A673 (cell line): ENCODE results near the gene TMEM91. TPM values are rescaled to one million over a fixed set of nuclear protein-coding genes. Genes with fewer than 3 reads are reported as not detected.

Experiments
- BruUV-seq: library from RNA; stranded (reverse); fragments of 400-500 nt; replicated peaks from 2 replicates; lab custom pipeline; 2021; lab: Mats Ljungman, UMichigan
- CTCF ChIA-PET: fragments of 300-600 bp; sonication (Branson Sonifier 250); formaldehyde crosslinking; loops from one replicate; lab custom pipeline; 2022; ENCODE audit warnings: antibody characterized with exemption; lab: Charles Lee
- POLR2A ChIA-PET: fragments of 300-600 bp; sonication (Branson Sonifier 250); formaldehyde crosslinking; loops from one replicate; lab custom pipeline; 2022; ENCODE audit warnings: antibody characterized with exemption; ENCODE audit not compliant: low non-redundant PET; lab: Charles Lee
- DNase-seq: peaks from one replicate; pipeline ENCODE4 v3.0.0-alpha.2; 2015; ENCODE audit warnings: low spot score
- H3K27ac ChIP-seq: fragments of 200-600 bp; sonication (generic); 2 replicates; pipeline ENCODE4 v1.5.1; 2016; ENCODE audit warnings: mixed run types, low read depth, mild to moderate bottlenecking, mixed read lengths, antibody characterized with exemption, low read length; ENCODE audit not compliant: poor library complexity, severe bottlenecking
- H3K27me3 ChIP-seq: fragments of 200-600 bp; sonication (generic); replicated peaks from 2 replicates; pipeline ENCODE4 v1.6.1; 2017; ENCODE audit warnings: mixed run types, low read depth, mild to moderate bottlenecking, mixed read lengths, antibody characterized with exemption, low read length; ENCODE audit not compliant: insufficient read depth, poor library complexity
- H3K36me3 ChIP-seq: fragments of 200-600 bp; sonication (generic); 2 replicates; pipeline ENCODE4 v1.6.1; 2016; ENCODE audit warnings: mixed run types, mild to moderate bottlenecking, mixed read lengths, antibody characterized with exemption, low read length; ENCODE audit not compliant: insufficient read depth, poor library complexity, severe bottlenecking
- H3K4me1 ChIP-seq: fragments of 200-600 bp; sonication (generic); 2 replicates; pipeline ENCODE4 v1.6.1; 2017; ENCODE audit warnings: mixed run types, mild to moderate bottlenecking, mixed read lengths, antibody characterized with exemption, low read length; ENCODE audit not compliant: insufficient read depth, poor library complexity, severe bottlenecking
- H3K4me3 ChIP-seq: fragments of 200-600 bp; sonication (generic); 2 replicates; pipeline ENCODE4 v1.5.1; 2016; ENCODE audit warnings: low read depth, mixed run types, mild to moderate bottlenecking, mixed read lengths, low read length; ENCODE audit not compliant: poor library complexity, severe bottlenecking
- H3K9me3 ChIP-seq: fragments of 200-600 bp; sonication (generic); 2 replicates; pipeline ENCODE4 v1.6.1; 2016; ENCODE audit warnings: mixed run types, low read depth, mild to moderate bottlenecking, mixed read lengths, antibody characterized with exemption, low read length; ENCODE audit not compliant: poor library complexity, severe bottlenecking
- EZH2 ChIP-seq: fragments of 200-600 bp; sonication (generic); IDR thresholded peaks from 2 replicates; pipeline ENCODE4 v1.6.1; 2017; ENCODE audit warnings: borderline replicate concordance, low read depth, mild to moderate bottlenecking, mixed read lengths, antibody characterized with exemption, low read length; ENCODE audit not compliant: poor library complexity, severe bottlenecking
- intact Hi-C: fragments of 100-400 bp; cut with micrococcal nuclease; formaldehyde crosslinking; loops from one replicate; pipeline ENCODE4 v1.10.0; 2022; ENCODE audit not compliant: unreplicated experiment
- total RNA-seq: library from RNA; stranded (reverse); gene quantifications from 2 replicates; pipeline ENCODE4 v1.2.3, GENCODE V29; 2021
- TF ChIP-seq, protein P1 (sequence below): fragments of 300-800, 200-600 bp; sonication (generic); conservative IDR thresholded peaks from 2 replicates; pipeline ENCODE4 v1.5.1; 2017; ENCODE audit warnings: low read depth, mild to moderate bottlenecking, antibody characterized with exemption, low read length, moderate library complexity, mixed read lengths

TMEM91 gene
- total RNA-seq, 1 experiment from 2014 or later: 4.9 TPM

- no peak for DNase-seq
- intact Hi-C loops: no loop called here
- ChIA-PET POLR2A (no interaction called here), CTCF (no interaction called here)
- no peaks in the 10 kb centered on the region for H3K27me3 ChIP-seq
- no peaks in the 10 kb centered on the region for H3K4me1 ChIP-seq
- BruUV-seq: no TSS peak
- H3K9me3 ChIP-seq: no peaks in the 10 kb centered on the region
- no peak for TF ChIP-seq EZH2
- TF ChIP-seq, protein P1, sequence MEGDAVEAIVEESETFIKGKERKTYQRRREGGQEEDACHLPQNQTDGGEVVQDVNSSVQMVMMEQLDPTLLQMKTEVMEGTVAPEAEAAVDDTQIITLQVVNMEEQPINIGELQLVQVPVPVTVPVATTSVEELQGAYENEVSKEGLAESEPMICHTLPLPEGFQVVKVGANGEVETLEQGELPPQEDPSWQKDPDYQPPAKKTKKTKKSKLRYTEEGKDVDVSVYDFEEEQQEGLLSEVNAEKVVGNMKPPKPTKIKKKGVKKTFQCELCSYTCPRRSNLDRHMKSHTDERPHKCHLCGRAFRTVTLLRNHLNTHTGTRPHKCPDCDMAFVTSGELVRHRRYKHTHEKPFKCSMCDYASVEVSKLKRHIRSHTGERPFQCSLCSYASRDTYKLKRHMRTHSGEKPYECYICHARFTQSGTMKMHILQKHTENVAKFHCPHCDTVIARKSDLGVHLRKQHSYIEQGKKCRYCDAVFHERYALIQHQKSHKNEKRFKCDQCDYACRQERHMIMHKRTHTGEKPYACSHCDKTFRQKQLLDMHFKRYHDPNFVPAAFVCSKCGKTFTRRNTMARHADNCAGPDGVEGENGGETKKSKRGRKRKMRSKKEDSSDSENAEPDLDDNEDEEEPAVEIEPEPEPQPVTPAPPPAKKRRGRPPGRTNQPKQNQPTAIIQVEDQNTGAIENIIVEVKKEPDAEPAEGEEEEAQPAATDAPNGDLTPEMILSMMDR: no peak
- peaks cover 24% of the 10 kb centered on the region for H3K36me3 ChIP-seq
- H3K4me3 ChIP-seq: no peak overlapping the region
- no peak overlapping the region for H3K27ac ChIP-seq
These were observed 41.5 kb upstream of the TMEM91 start for GRCh38 chr19:41334793-41335192.

GRCh38 chr19:41335467-41335866 lies 40.9 kb upstream of the TMEM91 start:
- intact Hi-C loops: no loop called here
- H3K9me3 ChIP-seq: no peaks in the 10 kb centered on the region
- ChIA-PET CTCF (no interaction called here), POLR2A (interaction anchor here (0.6 kb wide), 2 partner anchors 14 to 28 kb away, joined by 4 to 10 read pairs; no protein-coding TSS in a partner anchor)
- H3K4me1 ChIP-seq: no peaks in the 10 kb centered on the region
- no peak overlapping the region for H3K27ac ChIP-seq
- no peaks in the 10 kb centered on the region for H3K27me3 ChIP-seq
- TF ChIP-seq EZH2: no peak
- TF ChIP-seq, protein P1: no peak
- H3K4me3 ChIP-seq: no peak overlapping the region
- DNase-seq: no peak
- BruUV-seq: no TSS peak
- H3K36me3 ChIP-seq: peaks cover 28% of the 10 kb centered on the region

- H3K9me3 ChIP-seq: no peaks in the 10 kb centered on the region
- TF ChIP-seq EZH2: no peak
- TF ChIP-seq, protein P1: no peak
- no peaks in the 10 kb centered on the region for H3K4me1 ChIP-seq
- H3K27me3 ChIP-seq: no peaks in the 10 kb centered on the region
- no peak overlapping the region for H3K4me3 ChIP-seq
- POLR2A ChIA-PET: no interaction called here
- DNase-seq: no peak
- CTCF ChIA-PET: no interaction called here
- no peak overlapping the region for H3K27ac ChIP-seq
- TSS peak; percentile 71 for BruUV-seq
- H3K36me3 ChIP-seq: peaks cover 47% of the 10 kb centered on the region
- intact Hi-C loops: no loop called here
These were observed 36.4 kb upstream of the TMEM91 start for GRCh38 chr19:41339936-41340335.
